HEK293T (cell line): ENCODE results near the gene TNNI3K.

Source experiments
- ARNT ChIP-seq: fragments of 450-650 bp; IDR thresholded peaks from 2 replicates; pipeline ENCODE4 v1.6.1; 2017; ENCODE audit warnings: mild to moderate bottlenecking
- ELF4 ChIP-seq: fragments of 450-650 bp; IDR thresholded peaks from 2 replicates; pipeline ENCODE4 v1.6.1; 2017; ENCODE audit warnings: antibody characterized with exemption
- L3MBTL2 ChIP-seq: fragments of 450-650 bp; conservative IDR thresholded peaks from 2 replicates; pipeline ENCODE4 v1.6.1; 2016; ENCODE audit warnings: mild to moderate bottlenecking
- LEF1 ChIP-seq: fragments of 450-650 bp; IDR thresholded peaks from 2 replicates; pipeline ENCODE4 v1.6.1; 2017; ENCODE audit warnings: mild to moderate bottlenecking, borderline replicate concordance
- SP1 ChIP-seq: fragments of 450-650 bp; IDR thresholded peaks from 2 replicates; pipeline ENCODE4 v1.6.1; 2017
- SUZ12 ChIP-seq: fragments of 450-650 bp; IDR thresholded peaks from 2 replicates; pipeline ENCODE4 v1.6.1; 2016; ENCODE audit warnings: mild to moderate bottlenecking
- TARDBP ChIP-seq: fragments of 450-650 bp; IDR thresholded peaks from 2 replicates; pipeline ENCODE4 v1.6.1; 2016

DNA sequence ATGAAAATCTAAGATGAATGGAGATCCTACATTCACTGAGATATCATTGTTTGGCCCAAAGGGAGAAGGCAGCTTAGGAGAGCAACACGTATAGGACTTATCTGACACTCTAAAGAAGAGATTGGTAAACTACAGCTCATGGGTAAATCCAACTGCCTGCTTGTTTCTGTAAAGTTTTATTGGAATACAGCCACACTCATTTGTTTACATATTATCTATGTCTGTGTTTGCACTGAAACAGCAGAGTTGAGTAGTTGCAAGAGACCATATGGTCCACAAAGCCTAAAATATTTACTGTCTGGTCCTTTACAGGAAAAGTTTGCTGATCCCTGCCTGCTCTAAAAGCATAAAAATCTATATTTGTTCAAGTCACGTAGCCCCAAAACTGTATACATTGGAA is 291.5 kb downstream of the TNNI3K start:
- TF ChIP-seq L3MBTL2, result no peak
- no peak for TF ChIP-seq ELF4
- TF ChIP-seq SUZ12, result no peak
- TF ChIP-seq SP1, result no peak
- TF ChIP-seq LEF1, result no peak
- TF ChIP-seq TARDBP, result no peak
- TF ChIP-seq ARNT, result no peak
